HepG2 (cell line): Measurements from ENCODE around the gene VAC14. TPM values are rescaled to one million over a fixed set of nuclear protein-coding genes. Genes with fewer than 3 reads are reported as not detected.

Experiments used
- ARNTL ChIP-seq: sonication (generic); formaldehyde crosslinking; IDR thresholded peaks from 2 replicates; pipeline ENCODE4 v1.4.0; 2020; ENCODE audit warnings: mild to moderate bottlenecking, missing genetic modification reagents
- ATF1 ChIP-seq: IDR thresholded peaks from 2 replicates; pipeline ENCODE4 v1.6.1; 2016; ENCODE audit warnings: mild to moderate bottlenecking, control low read depth
- BHLHE40 ChIP-seq: IDR thresholded peaks from 2 replicates; pipeline ENCODE4 v1.6.1; 2011; ENCODE audit warnings: low read length, improper control_type of control experiment
- CREB3 ChIP-seq: sonication (generic); formaldehyde crosslinking; IDR thresholded peaks from 2 replicates; pipeline ENCODE4 v1.5.0; 2020; ENCODE audit warnings: missing genetic modification reagents
- EEA1 ChIP-seq: sonication (generic); formaldehyde crosslinking; IDR thresholded peaks from 2 replicates; pipeline ENCODE4 v1.5.1; 2020; ENCODE audit warnings: mild to moderate bottlenecking, missing genetic modification reagents, borderline replicate concordance
- HHEX ChIP-seq: IDR thresholded peaks from 2 replicates; pipeline ENCODE4 v1.6.1; 2016; ENCODE audit warnings: control low read depth
- KDM1A ChIP-seq: IDR thresholded peaks from 2 replicates; pipeline ENCODE4 v1.6.1; 2016; ENCODE audit warnings: missing compliant biosample characterization
- MAFF ChIP-seq: IDR thresholded peaks from 2 replicates; pipeline ENCODE4 v1.6.1; 2011; ENCODE audit warnings: low read depth, low read length, improper control_type of control experiment
- MAZ ChIP-seq, 2 experiments: sonication (generic) in 1 of 2; formaldehyde crosslinking in 1 of 2; IDR thresholded peaks; 2 replicates each; pipeline versions ENCODE4 v1.5.0 to v1.6.1; 2012 to 2020; ENCODE audit warnings: low read depth in 2 of 2, mild to moderate bottlenecking in 2 of 2, borderline replicate concordance in 1 of 2, improper control_type of control experiment in 1 of 2, low read length in 1 of 2, missing genetic modification reagents in 1 of 2, moderate library complexity in 1 of 2
- NFE2 ChIP-seq: sonication (generic); formaldehyde crosslinking; IDR thresholded peaks from 2 replicates; pipeline ENCODE4 v1.4.0; 2020; ENCODE audit warnings: missing genetic modification reagents
- RFX5 ChIP-seq: IDR thresholded peaks from 2 replicates; pipeline ENCODE4 v1.6.1; 2011; ENCODE audit warnings: low read depth, low read length, improper control_type of control experiment
- ZFP36L2 ChIP-seq: sonication (generic); formaldehyde crosslinking; IDR thresholded peaks from 2 replicates; pipeline ENCODE4 v1.4.0; 2020; ENCODE audit warnings: missing genetic modification reagents
- ZNF550 ChIP-seq: sonication (generic); formaldehyde crosslinking; IDR thresholded peaks from 2 replicates; pipeline ENCODE4 v1.4.0; 2020; ENCODE audit warnings: mild to moderate bottlenecking, missing genetic modification reagents, borderline replicate concordance
- ZNF552 ChIP-seq: sonication (generic); formaldehyde crosslinking; IDR thresholded peaks from 2 replicates; pipeline ENCODE4 v1.9.0; 2022; ENCODE audit warnings: missing genetic modification reagents, mild to moderate bottlenecking, borderline replicate concordance
- ZNF569 ChIP-seq: sonication (generic); formaldehyde crosslinking; IDR thresholded peaks from 2 replicates; pipeline ENCODE4 v1.5.0; 2020; ENCODE audit warnings: mild to moderate bottlenecking, missing genetic modification reagents, moderate library complexity, borderline replicate concordance
- ZNF790 ChIP-seq: sonication (generic); formaldehyde crosslinking; IDR thresholded peaks from 2 replicates; pipeline ENCODE4 v1.8.0; 2022; ENCODE audit warnings: missing genetic modification reagents, mild to moderate bottlenecking, borderline replicate concordance
- polyA plus RNA-seq, 8 experiments: library from polyadenylated mRNA; depleted of rRNA in 3 of 8; stranded (reverse) in 7 of 8; unstranded in 1 of 8; fragments of >200 nt; fragmentation: Illumina TruSeq in 4 of 8; extraction: Trizol in 4 of 8; gene quantifications; 2 replicates each; pipeline versions ENCODE4 v1.2.1 to v1.2.3, GENCODE V29; 2011 to 2016; ENCODE audit warnings: low read depth in 4 of 8, missing spikeins in 1 of 8, mixed read lengths in 1 of 8; ENCODE audit not compliant: insufficient read depth in 1 of 8
- total RNA-seq, 5 experiments: library from RNA; depleted of rRNA; stranded (reverse); fragments of >200 nt; fragmentation: Illumina TruSeq; extraction: Trizol; gene quantifications; 2 replicates each; pipeline ENCODE4 v1.2.3, GENCODE V29; 2016; ENCODE audit warnings: low read depth in 1 of 5
- TF ChIP-seq, protein P1 (sequence below), 2 experiments: fragments of 450-650 bp in 1 of 2; sonication (generic) in 1 of 2; formaldehyde crosslinking in 1 of 2; IDR thresholded peaks; 2 replicates each; pipeline versions ENCODE4 v1.6.1 to v1.8.0; 2016 to 2022; ENCODE audit warnings: antibody characterized with exemption in 1 of 2, mild to moderate bottlenecking in 1 of 2, missing genetic modification reagents in 1 of 2
- TF ChIP-seq, protein P2 (sequence below): sonication (generic); formaldehyde crosslinking; IDR thresholded peaks from 2 replicates; pipeline ENCODE4 v1.9.0; 2021; ENCODE audit warnings: missing genetic modification reagents, borderline replicate concordance

Gene VAC14
- total and polyA plus RNA-seq, 2 of the 13 experiments (the other 11 are each of a cell fraction or from before 2014, with no cell fraction given), result 23.5 to 24.6 TPM

GRCh38 chr16:70685938-70686375 is 115.0 kb downstream of the VAC14 start, which contains the start of gene MTSS2 (continued):
- TF ChIP-seq ZNF569 (CRISPR knock-in tag) (no peak), BHLHE40 (peak; percentile 75), ATF1 (CRISPR knock-in tag) (no peak), CREB3 (CRISPR knock-in tag) (peak; percentile 63; the same call in 1 of the 2 replicates), HHEX (CRISPR knock-in tag) (no peak), ZFP36L2 (CRISPR knock-in tag) (no peak), ZNF550 (CRISPR knock-in tag) (no peak), NFE2 (CRISPR knock-in tag) (no peak), KDM1A (no peak), ARNTL (CRISPR knock-in tag) (peak; percentile 90), ZNF790 (CRISPR knock-in tag) (no peak; the same call in 1 of the 2 replicates), MAZ (IDR thresholded peaks at IDR 0.05; ENCODE audit: borderline replicate concordance, low read depth, low read length) (peak; percentile 99), MAZ (CRISPR knock-in tag; IDR thresholded peaks at IDR 0.05; ENCODE audit: low read depth) (peak; percentile 99), RFX5 (no peak), ZNF552 (no peak), EEA1 (CRISPR knock-in tag) (no peak), MAFF (no peak)
- TF ChIP-seq, protein P1, sequence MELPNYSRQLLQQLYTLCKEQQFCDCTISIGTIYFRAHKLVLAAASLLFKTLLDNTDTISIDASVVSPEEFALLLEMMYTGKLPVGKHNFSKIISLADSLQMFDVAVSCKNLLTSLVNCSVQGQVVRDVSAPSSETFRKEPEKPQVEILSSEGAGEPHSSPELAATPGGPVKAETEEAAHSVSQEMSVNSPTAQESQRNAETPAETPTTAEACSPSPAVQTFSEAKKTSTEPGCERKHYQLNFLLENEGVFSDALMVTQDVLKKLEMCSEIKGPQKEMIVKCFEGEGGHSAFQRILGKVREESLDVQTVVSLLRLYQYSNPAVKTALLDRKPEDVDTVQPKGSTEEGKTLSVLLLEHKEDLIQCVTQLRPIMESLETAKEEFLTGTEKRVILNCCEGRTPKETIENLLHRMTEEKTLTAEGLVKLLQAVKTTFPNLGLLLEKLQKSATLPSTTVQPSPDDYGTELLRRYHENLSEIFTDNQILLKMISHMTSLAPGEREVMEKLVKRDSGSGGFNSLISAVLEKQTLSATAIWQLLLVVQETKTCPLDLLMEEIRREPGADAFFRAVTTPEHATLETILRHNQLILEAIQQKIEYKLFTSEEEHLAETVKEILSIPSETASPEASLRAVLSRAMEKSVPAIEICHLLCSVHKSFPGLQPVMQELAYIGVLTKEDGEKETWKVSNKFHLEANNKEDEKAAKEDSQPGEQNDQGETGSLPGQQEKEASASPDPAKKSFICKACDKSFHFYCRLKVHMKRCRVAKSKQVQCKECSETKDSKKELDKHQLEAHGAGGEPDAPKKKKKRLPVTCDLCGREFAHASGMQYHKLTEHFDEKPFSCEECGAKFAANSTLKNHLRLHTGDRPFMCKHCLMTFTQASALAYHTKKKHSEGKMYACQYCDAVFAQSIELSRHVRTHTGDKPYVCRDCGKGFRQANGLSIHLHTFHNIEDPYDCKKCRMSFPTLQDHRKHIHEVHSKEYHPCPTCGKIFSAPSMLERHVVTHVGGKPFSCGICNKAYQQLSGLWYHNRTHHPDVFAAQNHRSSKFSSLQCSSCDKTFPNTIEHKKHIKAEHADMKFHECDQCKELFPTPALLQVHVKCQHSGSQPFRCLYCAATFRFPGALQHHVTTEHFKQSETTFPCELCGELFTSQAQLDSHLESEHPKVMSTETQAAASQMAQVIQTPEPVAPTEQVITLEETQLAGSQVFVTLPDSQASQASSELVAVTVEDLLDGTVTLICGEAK (IDR thresholded peaks at IDR 0.05), result no peak
- TF ChIP-seq, protein P1 (CRISPR knock-in tag; IDR thresholded peaks at IDR 0.05), result no peak; the same call in 1 of the 2 replicates
- TF ChIP-seq, protein P2, sequence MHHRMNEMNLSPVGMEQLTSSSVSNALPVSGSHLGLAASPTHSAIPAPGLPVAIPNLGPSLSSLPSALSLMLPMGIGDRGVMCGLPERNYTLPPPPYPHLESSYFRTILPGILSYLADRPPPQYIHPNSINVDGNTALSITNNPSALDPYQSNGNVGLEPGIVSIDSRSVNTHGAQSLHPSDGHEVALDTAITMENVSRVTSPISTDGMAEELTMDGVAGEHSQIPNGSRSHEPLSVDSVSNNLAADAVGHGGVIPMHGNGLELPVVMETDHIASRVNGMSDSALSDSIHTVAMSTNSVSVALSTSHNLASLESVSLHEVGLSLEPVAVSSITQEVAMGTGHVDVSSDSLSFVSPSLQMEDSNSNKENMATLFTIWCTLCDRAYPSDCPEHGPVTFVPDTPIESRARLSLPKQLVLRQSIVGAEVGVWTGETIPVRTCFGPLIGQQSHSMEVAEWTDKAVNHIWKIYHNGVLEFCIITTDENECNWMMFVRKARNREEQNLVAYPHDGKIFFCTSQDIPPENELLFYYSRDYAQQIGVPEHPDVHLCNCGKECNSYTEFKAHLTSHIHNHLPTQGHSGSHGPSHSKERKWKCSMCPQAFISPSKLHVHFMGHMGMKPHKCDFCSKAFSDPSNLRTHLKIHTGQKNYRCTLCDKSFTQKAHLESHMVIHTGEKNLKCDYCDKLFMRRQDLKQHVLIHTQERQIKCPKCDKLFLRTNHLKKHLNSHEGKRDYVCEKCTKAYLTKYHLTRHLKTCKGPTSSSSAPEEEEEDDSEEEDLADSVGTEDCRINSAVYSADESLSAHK (CRISPR knock-in tag), result no peak
